ENCODE results near the gene CSF2RB. TPM values are rescaled to one million over a fixed set of nuclear protein-coding genes. Genes with fewer than 3 reads are reported as not detected.

Gene CSF2RB
- total and polyA plus RNA-seq, 2 donors (not counting 3 experiments of a cell fraction or from before 2014, with no cell fraction given), result 20.6 to 68.2 TPM

- FAIRE-seq (no peak), DNase-seq (ENCODE audit: low read depth, low spot score) (no peak)
- Histone ChIP-seq H3K9me1 (replicated peaks; ENCODE audit: control insufficient read depth, extremely low read depth, insufficient read depth, low read length) (no peaks in the 10 kb centered on the region), H3K4me2 (ENCODE audit: insufficient read depth, low read length) (no peak overlapping the region), H3K79me2 (ENCODE audit: control insufficient read depth, insufficient read depth, low read length) (no peaks in the 10 kb centered on the region), H3K4me3 (replicated peaks in 1 of 3; ENCODE audit: insufficient read depth in 1 of 3, low read depth in 1 of 3, low read length in 3 of 3) (no peak overlapping the region), H3K9me3 (replicated peaks; ENCODE audit: control insufficient read depth, insufficient read depth, low read length) (no peaks in the 10 kb centered on the region), H3K27ac (ENCODE audit: insufficient read depth, low read depth, low read length) (no peak overlapping the region), H2AFZ (ENCODE audit: low read depth, low read length) (no peak overlapping the region), H3K27me3 (ENCODE audit: control insufficient read depth in 2 of 2, insufficient read depth in 2 of 2, low read length in 2 of 2) (no peaks in the 10 kb centered on the region), H3K4me1 (ENCODE audit: control insufficient read depth, extremely low read depth, insufficient read depth, low read length) (no peaks in the 10 kb centered on the region), H3K36me3 (ENCODE audit: control insufficient read depth in 2 of 2, extremely low read depth in 1 of 2, insufficient read depth in 2 of 2, low read length in 2 of 2) (peaks cover 0 to 31% of the 10 kb centered on the region in 2 experiments), H4K20me1 (replicated peaks; ENCODE audit: control insufficient read depth, extremely low read depth, insufficient read depth, low read length) (no peaks in the 10 kb centered on the region), H3K9ac (replicated peaks; ENCODE audit: extremely low read depth, insufficient read depth, low read length) (no peak overlapping the region)
- intact Hi-C loops (cut with micrococcal nuclease) (no loop called here), dilution Hi-C loops (cut with MboI; ENCODE audit: extremely low pct_ligation_motif_present, low sequenced_read_pairs) (no loop called here)
- ChIA-PET CTCF (interaction anchor here (1.5 kb wide), 1 partner anchor 22 kb away, joined by 3 read pairs; no protein-coding TSS in a partner anchor), POLR2A (no interaction called here)
- no peak for TF ChIP-seq POLR2AphosphoS5 (IDR thresholded peaks at IDR 0.05; ENCODE audit: insufficient read depth, low read depth, low read length)
- no peak for TF ChIP-seq JUN (IDR thresholded peaks at IDR 0.05; ENCODE audit: borderline replicate concordance, insufficient read depth, insufficient read length, low read depth)
- no TSS peak for BruUV-seq (replicated peaks)
Measured at GRCh38 chr22:36936362-36937116, 23.1 kb downstream of the CSF2RB start.

GRCh38 chr22:36937319-36938027 is 24.0 kb downstream of the CSF2RB start:
- BruUV-seq (replicated peaks), result no TSS peak

More at GRCh38 chr22:36937319-36938027, 24.0 kb downstream of the CSF2RB start:
- intact Hi-C loops (cut with micrococcal nuclease) (no loop called here), dilution Hi-C loops (cut with MboI; ENCODE audit: extremely low pct_ligation_motif_present, low sequenced_read_pairs) (no loop called here)
- ChIA-PET CTCF (interaction anchor here (1.5 kb wide), 1 partner anchor 21 kb away, joined by 3 read pairs; no protein-coding TSS in a partner anchor), POLR2A (no interaction called here)
- FAIRE-seq (no peak), DNase-seq (ENCODE audit: low read depth, low spot score) (no peak)
- no peak for TF ChIP-seq POLR2AphosphoS5 (IDR thresholded peaks at IDR 0.05; ENCODE audit: insufficient read depth, low read depth, low read length)
- no peak for TF ChIP-seq MYC (IDR thresholded peaks at IDR 0.05; ENCODE audit: low read depth, low read length)
- TF ChIP-seq GATA2 (IDR thresholded peaks at IDR 0.05; ENCODE audit: insufficient read depth, insufficient read length, low read depth, low read length), result no peak
- TF ChIP-seq FOS (IDR thresholded peaks at IDR 0.05; ENCODE audit: borderline replicate concordance, insufficient read depth, low read length), result no peak
- no peak for TF ChIP-seq EZH2 (IDR thresholded peaks at IDR 0.05; ENCODE audit: borderline replicate concordance, low read depth, low read length, severe bottlenecking)
- no peak for TF ChIP-seq POLR2A (IDR thresholded peaks at IDR 0.05; ENCODE audit: low read depth, low read length)
- no peak for TF ChIP-seq JUN (IDR thresholded peaks at IDR 0.05; ENCODE audit: borderline replicate concordance, insufficient read depth, insufficient read length, low read depth)
- TF ChIP-seq MAX (IDR thresholded peaks at IDR 0.05; ENCODE audit: insufficient read depth, insufficient read length), result no peak
- no peak for TF ChIP-seq CTCF (IDR thresholded peaks at IDR 0.05; ENCODE audit: extremely low read depth in 1 of 2, insufficient read depth in 1 of 2, low read depth in 1 of 2, low read length in 2 of 2)
- Histone ChIP-seq H3K27ac (ENCODE audit: insufficient read depth, low read depth, low read length) (no peak overlapping the region), H3K36me3 (ENCODE audit: control insufficient read depth in 2 of 2, extremely low read depth in 1 of 2, insufficient read depth in 2 of 2, low read length in 2 of 2) (peaks cover 0 to 28% of the 10 kb centered on the region in 2 experiments), H3K4me2 (ENCODE audit: insufficient read depth, low read length) (no peak overlapping the region), H4K20me1 (replicated peaks; ENCODE audit: control insufficient read depth, extremely low read depth, insufficient read depth, low read length) (no peaks in the 10 kb centered on the region), H3K79me2 (ENCODE audit: control insufficient read depth, insufficient read depth, low read length) (no peaks in the 10 kb centered on the region), H3K9ac (replicated peaks; ENCODE audit: extremely low read depth, insufficient read depth, low read length) (no peak overlapping the region), H3K9me1 (replicated peaks; ENCODE audit: control insufficient read depth, extremely low read depth, insufficient read depth, low read length) (no peaks in the 10 kb centered on the region), H3K4me1 (ENCODE audit: control insufficient read depth, extremely low read depth, insufficient read depth, low read length) (no peaks in the 10 kb centered on the region), H3K27me3 (ENCODE audit: control insufficient read depth in 2 of 2, insufficient read depth in 2 of 2, low read length in 2 of 2) (peaks cover under 1 to 3% of the 10 kb centered on the region in 2 experiments), H3K9me3 (replicated peaks; ENCODE audit: control insufficient read depth, insufficient read depth, low read length) (no peaks in the 10 kb centered on the region), H2AFZ (ENCODE audit: low read depth, low read length) (no peak overlapping the region), H3K4me3 (replicated peaks in 1 of 3; ENCODE audit: insufficient read depth in 1 of 3, low read depth in 1 of 3, low read length in 3 of 3) (no peak overlapping the region)
